ENCODE measurements around the gene G6PC3.

G6PC3 gene

DNA sequence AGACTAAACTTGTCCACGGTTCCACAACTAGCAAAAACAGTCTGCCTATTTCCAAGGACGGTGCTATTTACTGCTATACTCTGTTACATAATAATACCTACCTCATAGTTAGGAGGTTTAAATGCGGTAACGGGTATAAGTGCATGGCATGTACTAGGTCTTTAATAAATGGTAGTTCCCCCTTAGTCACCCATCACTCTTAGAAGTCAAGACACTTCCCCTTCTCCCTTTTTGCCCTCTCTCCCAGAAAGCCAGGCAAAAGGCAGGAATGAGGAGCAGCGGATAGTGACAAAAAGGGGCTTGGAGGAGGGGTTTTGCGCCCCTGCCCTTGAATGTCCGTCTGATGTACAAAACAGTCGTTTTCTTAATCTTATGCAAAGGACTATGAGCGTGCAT, 3.0 kb upstream of the G6PC3 start:
- DNase-seq (ENCODE audit: insufficient read length, low spot score) (no peak), FAIRE-seq (no peak)

DNA sequence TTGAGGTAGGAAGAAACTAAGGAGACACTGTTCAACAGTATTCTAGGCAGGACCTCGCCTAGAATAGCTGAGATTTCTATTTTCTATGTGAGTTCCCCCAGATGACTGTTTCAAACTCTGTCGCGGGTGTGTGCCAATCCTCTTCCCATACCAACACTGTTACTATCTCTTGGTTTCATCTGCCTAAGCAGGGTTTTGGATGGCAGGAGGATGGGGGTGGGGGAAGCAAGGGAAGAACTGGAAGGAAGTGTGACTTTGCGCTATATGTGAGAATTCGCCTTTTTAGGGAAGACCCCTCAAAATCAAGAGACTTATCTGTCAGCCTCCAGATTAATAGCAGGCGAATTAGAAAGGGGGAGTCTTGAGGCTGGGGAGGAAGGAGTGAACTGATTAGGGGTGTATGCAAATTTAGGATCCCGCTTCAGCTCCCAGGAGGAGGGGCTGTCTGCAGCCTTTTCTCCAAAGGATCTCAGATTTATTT, 521 bp upstream of the G6PC3 start:
- FAIRE-seq = no peak
- TF ChIP-seq POLR2A (IDR thresholded peaks at IDR 0.05; ENCODE audit: low read depth, low read length) = no peak
- DNase-seq (ENCODE audit: insufficient read length, low spot score) = no peak

More for the DNA sequence above, 3.0 kb upstream of the G6PC3 start:
- no peak for TF ChIP-seq POLR2A (IDR thresholded peaks at IDR 0.05; ENCODE audit: low read depth, low read length)

- FAIRE-seq = no peak
- TF ChIP-seq POLR2A (IDR thresholded peaks at IDR 0.05; ENCODE audit: low read depth, low read length) = no peak
Measured at GRCh38 chr17:44071198-44071520, 624 bp downstream of the G6PC3 start.

DNA sequence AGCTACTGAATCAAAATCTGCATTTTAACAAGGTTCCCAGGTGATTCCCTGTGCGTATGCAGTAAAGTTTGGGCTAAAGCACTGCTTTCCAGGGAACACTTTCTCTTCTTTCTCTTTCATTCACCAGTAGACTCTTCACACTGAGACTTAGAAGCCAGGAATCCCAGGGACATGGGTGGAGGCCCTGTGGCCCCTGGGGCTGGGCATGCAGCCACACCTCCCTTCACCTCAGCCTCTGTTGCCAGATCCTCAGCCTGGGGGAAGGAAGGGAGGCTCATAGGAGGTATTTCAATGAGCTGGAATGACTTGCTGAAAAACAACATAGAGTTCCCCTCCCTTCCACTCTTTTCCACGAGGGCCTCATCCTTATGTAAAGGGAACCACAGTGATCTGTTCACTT, 1.2 kb downstream of the G6PC3 start:
- TF ChIP-seq POLR2A (IDR thresholded peaks at IDR 0.05; ENCODE audit: low read depth, low read length) = no peak

More at GRCh38 chr17:44071198-44071520, 624 bp downstream of the G6PC3 start:
- no peak for DNase-seq (ENCODE audit: insufficient read length, low spot score)

GRCh38 chr17:44074231-44074910, 3.8 kb downstream of the G6PC3 start:
- DNase-seq (ENCODE audit: insufficient read length, low spot score) (no peak), FAIRE-seq (no peak)
- no peak for TF ChIP-seq POLR2A (IDR thresholded peaks at IDR 0.05; ENCODE audit: low read depth, low read length)

More for the DNA sequence above, 1.2 kb downstream of the G6PC3 start:
- no peak for DNase-seq (ENCODE audit: insufficient read length, low spot score)
- FAIRE-seq = no peak

DNA sequence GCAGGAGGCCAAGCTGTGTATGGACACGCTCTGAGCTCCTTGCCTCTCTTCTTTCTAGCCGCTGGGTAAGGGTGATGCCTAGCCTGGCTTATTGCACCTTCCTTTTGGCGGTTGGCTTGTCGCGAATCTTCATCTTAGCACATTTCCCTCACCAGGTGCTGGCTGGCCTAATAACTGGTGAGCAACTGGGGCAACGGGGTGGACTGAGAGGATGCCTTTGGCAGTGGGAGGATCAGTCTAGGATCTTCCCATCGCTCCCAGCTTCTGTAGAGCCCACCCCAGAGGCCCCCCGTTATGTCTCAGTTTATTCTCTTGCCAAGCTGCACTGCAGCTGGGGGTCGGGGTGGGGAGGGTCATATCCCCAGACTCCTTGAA, 4.4 kb downstream of the G6PC3 start:
- DNase-seq (ENCODE audit: insufficient read length, low spot score) = no peak
- TF ChIP-seq POLR2A (IDR thresholded peaks at IDR 0.05; ENCODE audit: low read depth, low read length) = no peak
- FAIRE-seq = no peak

DNA sequence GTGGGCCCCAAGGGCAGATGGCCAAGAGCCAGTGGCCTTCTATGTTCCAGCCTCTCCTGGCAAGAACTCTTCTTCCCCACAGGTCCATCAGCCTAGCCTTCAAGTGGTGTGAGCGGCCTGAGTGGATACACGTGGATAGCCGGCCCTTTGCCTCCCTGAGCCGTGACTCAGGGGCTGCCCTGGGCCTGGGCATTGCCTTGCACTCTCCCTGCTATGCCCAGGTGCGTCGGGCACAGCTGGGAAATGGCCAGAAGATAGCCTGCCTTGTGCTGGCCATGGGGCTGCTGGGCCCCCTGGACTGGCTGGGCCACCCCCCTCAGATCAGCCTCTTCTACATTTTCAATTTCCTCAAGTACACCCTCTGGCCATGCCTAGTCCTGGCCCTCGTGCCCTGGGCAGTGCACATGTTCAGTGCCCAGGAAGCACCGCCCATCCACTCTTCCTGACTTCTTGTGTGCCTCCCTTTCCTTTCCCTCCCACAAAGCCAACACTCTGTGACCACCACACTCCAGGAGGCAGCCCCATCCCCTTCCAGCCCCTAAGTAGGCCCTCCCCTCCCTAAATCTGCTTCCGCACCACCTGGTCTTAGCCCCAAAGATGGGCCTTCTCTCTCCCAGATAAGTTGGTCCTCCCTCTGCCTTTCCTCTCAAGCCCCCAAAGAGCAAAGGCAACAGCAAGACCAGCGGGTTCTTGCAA, 5.2 kb downstream of the G6PC3 start:
- DNase-seq (ENCODE audit: insufficient read length, low spot score) (no peak), FAIRE-seq (no peak)
- no peak for TF ChIP-seq POLR2A (IDR thresholded peaks at IDR 0.05; ENCODE audit: low read depth, low read length)

DNA sequence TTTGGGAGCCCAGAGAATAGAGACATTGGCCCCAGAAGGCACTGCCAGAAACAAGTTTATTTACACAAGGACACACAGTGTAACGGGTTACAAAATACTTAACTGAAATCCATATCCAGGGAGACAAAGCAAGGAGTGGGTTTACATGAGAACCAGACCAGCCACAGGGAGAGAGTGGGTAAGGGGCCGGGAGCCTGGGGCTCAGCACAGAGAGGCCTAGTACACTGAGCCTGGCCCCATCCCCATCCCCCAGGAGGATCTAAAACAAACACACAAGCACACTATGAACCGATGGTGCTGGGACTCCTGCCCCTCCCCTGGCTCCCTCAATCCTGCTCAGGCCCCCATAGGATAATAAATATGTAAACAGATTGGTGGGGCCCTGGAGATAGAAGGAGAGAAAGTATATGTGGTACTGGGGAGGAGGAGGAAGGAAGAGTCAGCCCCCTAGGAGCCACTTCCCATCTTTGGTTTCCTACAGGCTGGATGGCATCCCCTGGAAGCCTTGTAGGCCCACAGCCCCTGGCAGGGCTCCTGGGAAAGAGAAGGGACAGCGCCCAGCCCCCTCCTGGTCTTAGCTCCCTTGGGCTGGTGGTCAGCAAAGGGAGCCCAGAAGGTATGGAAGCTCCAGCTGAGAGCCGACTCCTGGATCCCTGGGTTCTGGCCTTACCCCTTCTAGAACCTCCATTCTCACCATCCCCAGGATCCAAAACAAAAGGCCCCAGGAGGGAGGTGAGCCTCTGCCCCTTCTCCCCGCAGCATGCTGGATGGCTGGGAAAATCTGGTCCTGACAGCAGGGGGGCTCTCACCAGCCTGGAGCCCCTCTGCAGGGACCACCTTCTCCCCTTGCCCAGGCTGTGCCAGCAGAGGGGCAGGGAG, 6.4 kb downstream of the G6PC3 start:
- DNase-seq (ENCODE audit: insufficient read length, low spot score) = no peak
- TF ChIP-seq POLR2A (IDR thresholded peaks at IDR 0.05; ENCODE audit: low read depth, low read length) = no peak
- no peak for FAIRE-seq

- no peak for TF ChIP-seq POLR2A (IDR thresholded peaks at IDR 0.05; ENCODE audit: low read depth, low read length)
- no peak for FAIRE-seq
Measured at GRCh38 chr17:44077595-44077909, 7.0 kb downstream of the G6PC3 start.

GRCh38 chr17:44078412-44078811, 7.9 kb downstream of the G6PC3 start:
- no peak for FAIRE-seq
- DNase-seq (ENCODE audit: insufficient read length, low spot score) = no peak
- no peak for TF ChIP-seq POLR2A (IDR thresholded peaks at IDR 0.05; ENCODE audit: low read depth, low read length)

More at GRCh38 chr17:44077595-44077909, 7.0 kb downstream of the G6PC3 start:
- DNase-seq (ENCODE audit: insufficient read length, low spot score) = no peak

- DNase-seq (ENCODE audit: insufficient read length, low spot score) (no peak), FAIRE-seq (no peak)
- TF ChIP-seq POLR2A (IDR thresholded peaks at IDR 0.05; ENCODE audit: low read depth, low read length) = no peak
Measured at GRCh38 chr17:44079877-44080821, 9.6 kb downstream of the G6PC3 start.

- FAIRE-seq = no peak
- no peak for TF ChIP-seq POLR2A (IDR thresholded peaks at IDR 0.05; ENCODE audit: low read depth, low read length)
- no peak for DNase-seq (ENCODE audit: insufficient read length, low spot score)
Measured at GRCh38 chr17:44081681-44082080, 11.1 kb downstream of the G6PC3 start.

DNA sequence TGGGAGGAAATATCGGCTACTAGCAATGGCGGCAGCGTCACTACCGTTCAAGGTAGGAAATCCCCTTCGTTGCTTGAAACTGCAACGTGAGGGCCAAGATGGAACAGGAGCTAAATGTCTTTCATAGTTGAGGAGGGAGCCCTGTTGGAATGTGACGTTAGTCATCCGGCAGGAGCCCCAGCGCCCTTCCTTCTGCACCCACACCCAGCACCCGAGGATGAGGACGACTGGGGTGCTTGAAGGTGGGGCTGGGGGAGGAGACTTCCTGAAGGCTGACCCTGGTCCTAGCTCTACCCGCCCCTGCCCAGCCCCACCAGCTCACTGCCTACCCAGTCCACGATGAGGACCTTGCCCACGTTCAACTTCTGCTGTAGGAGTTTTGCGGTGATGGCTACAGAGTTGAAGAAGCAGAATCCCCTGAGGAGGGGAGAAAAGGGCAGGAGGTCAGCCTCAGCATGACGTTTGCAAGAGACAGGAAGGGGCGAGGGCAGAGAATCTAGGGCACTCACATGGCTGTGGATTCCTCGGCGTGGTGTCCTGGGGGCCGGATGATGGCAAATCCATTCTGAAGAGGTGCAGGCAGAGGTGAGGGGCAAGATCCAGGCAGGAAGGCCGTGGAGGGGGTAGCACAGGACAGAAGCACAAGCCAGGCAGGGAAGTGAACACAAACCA, 11.9 kb downstream of the G6PC3 start:
- FAIRE-seq = no peak
- TF ChIP-seq POLR2A (IDR thresholded peaks at IDR 0.05; ENCODE audit: low read depth, low read length) = no peak
- no peak for DNase-seq (ENCODE audit: insufficient read length, low spot score)
